ENCODE measurements around the gene IL18R1. TPM values are rescaled to one million over a fixed set of nuclear protein-coding genes. Genes with fewer than 3 reads are reported as not detected.

IL18R1 gene
- total and polyA plus RNA-seq, 9 of the 15 experiments (the other 6 are each of a cell fraction or from before 2014, with no cell fraction given) = 0.55 to 10.0 (median 2.5) TPM

- WGBS (ENCODE audit: insufficient coverage, low coverage, missing lambda C conversion rate) = 29% methylated on average over 3 of the region's 3 CpGs
- Histone ChIP-seq H3K27me3 (ENCODE audit: control insufficient read depth in 2 of 2, insufficient read depth in 2 of 2, low read length in 2 of 2) (no peaks in the 10 kb centered on the region), H3K4me3 (no peak overlapping the region), H3K9me3 (replicated peaks; ENCODE audit: control insufficient read depth, insufficient read depth, low read depth, low read length) (no peaks in the 10 kb centered on the region), H3K27ac (ENCODE audit: extremely low read depth, low read depth, low read length) (no peak overlapping the region), H2AFZ (ENCODE audit: low read depth, low read length) (no peak overlapping the region), H3K79me2 (ENCODE audit: control insufficient read depth, insufficient read depth, low read length) (no peaks in the 10 kb centered on the region), H3K4me1 (replicated peaks in 1 of 2; ENCODE audit: control insufficient read depth in 2 of 2, insufficient read depth in 2 of 2, low read length in 2 of 2) (peaks cover 13 to 26% of the 10 kb centered on the region in 2 experiments; a peak in 4 of 5 replicates), H3K9me1 (ENCODE audit: control insufficient read depth, insufficient read depth, low read length) (no peaks in the 10 kb centered on the region), H3K4me2 (ENCODE audit: insufficient read depth, low read length) (no peak overlapping the region), H3K9ac (ENCODE audit: insufficient read depth in 1 of 2, low read depth in 2 of 2, low read length in 2 of 2) (no peak overlapping the region), H4K20me1 (replicated peaks; ENCODE audit: control insufficient read depth, insufficient read depth, low read length) (no peaks in the 10 kb centered on the region), H3K36me3 (ENCODE audit: control insufficient read depth, insufficient read depth, low read length) (no peaks in the 10 kb centered on the region)
- POLR2A ChIA-PET = no interaction called here
- in situ Hi-C loops (cut with MboI) (no loop called here), intact Hi-C loops (cut with micrococcal nuclease) (no loop called here)
- BruUV-seq (replicated peaks) = no TSS peak
- DNase-seq (ENCODE audit: extremely low read depth in 1 of 4, low spot score in 3 of 4) (no peak), FAIRE-seq (no peak), ATAC-seq (no peak)
- CTCF ChIA-PET (ENCODE audit: low intra/inter-chr PET ratio) = no interaction called here
- TF ChIP-seq ZNF639 (CRISPR knock-in tag; conservative IDR thresholded peaks at IDR 0.05 in 1 of 2, IDR thresholded peaks at IDR 0.05 in 1 of 2) (no peak), ZNF274 (IDR thresholded peaks at IDR 0.05; ENCODE audit: borderline replicate concordance, low read depth, low read length) (no peak), ZBTB26 (CRISPR knock-in tag; IDR thresholded peaks at IDR 0.05) (no peak), RREB1 (CRISPR knock-in tag; IDR thresholded peaks at IDR 0.05) (no peak), RNF219 (CRISPR knock-in tag; IDR thresholded peaks at IDR 0.05) (no peak), EHMT2 (IDR thresholded peaks at IDR 0.05) (no peak), ARID2 (IDR thresholded peaks at IDR 0.05) (no peak), MCM7 (IDR thresholded peaks at IDR 0.05) (no peak), HMGXB4 (CRISPR knock-in tag; IDR thresholded peaks at IDR 0.05) (no peak), NCOA1 (IDR thresholded peaks at IDR 0.05; ENCODE audit: low read depth) (no peak)
These were observed 80.7 kb downstream of the IL18R1 start for GRCh38 chr2:102436323-102436722.

Measured in K562 (cell line).